ENCODE data around the gene SLC8B1.

- no peak for TF ChIP-seq CTCF (IDR thresholded peaks at IDR 0.05)
- no peak for TF ChIP-seq POLR2AphosphoS2 (conservative IDR thresholded peaks at IDR 0.05; ENCODE audit: low read length)
- TF ChIP-seq POLR2A (IDR thresholded peaks at IDR 0.05; ENCODE audit: low read length): no peak
- TF ChIP-seq RFX5 (IDR thresholded peaks at IDR 0.05): no peak
- no peak for TF ChIP-seq PHF8 (IDR thresholded peaks at IDR 0.05; ENCODE audit: borderline replicate concordance, low read depth)
- TF ChIP-seq MAFK (IDR thresholded peaks at IDR 0.05; ENCODE audit: partially characterized antibody): no peak
These were observed 29.5 kb downstream of the SLC8B1 start for GRCh38 chr12:113305281-113305856.
